Testis (tissue), 2 donors: ENCODE results near the gene SSTR4.

Experiments
- CTCF ChIP-seq, 3 experiments: fragments of 450-650 bp in 2 of 3; fragments of 200-600 bp in 1 of 3; sonication (generic) in 1 of 3; IDR thresholded peaks; one replicate each; pipeline ENCODE4 v1.5.1; 2016 to 2019; ENCODE audit warnings: antibody characterized with exemption in 3 of 3, mild to moderate bottlenecking in 2 of 3, moderate library complexity in 1 of 3
- POLR2A ChIP-seq: fragments of 450-650 bp; IDR thresholded peaks from one replicate; pipeline ENCODE4 v1.6.1; 2017; ENCODE audit warnings: antibody characterized with exemption, mild to moderate bottlenecking, moderate library complexity

GRCh38 chr20:23052904-23053303 lies 17.8 kb downstream of the SSTR4 start:
- TF ChIP-seq CTCF (IDR thresholded peaks at IDR 0.05) (no peak), POLR2A (no peak)
